Aorta (tissue), 5 donors: Measurements from ENCODE around the gene FBN1. TPM values are rescaled to one million over a fixed set of nuclear protein-coding genes. Genes with fewer than 3 reads are reported as not detected.

Experiments
- ATAC-seq: fragments of 200-7000 bp; cut with Tn5 transposase; one replicate; pipeline ENCODE4 v1.9.1; 2022; ENCODE audit warnings: moderate library complexity; ENCODE audit not compliant: low FRiP score
- DNase-seq, 2 donors: peaks; one replicate each; pipeline ENCODE4 v3.0.0-alpha.2; 2020
- H3K27ac ChIP-seq, 2 donors: one replicate each; pipeline ENCODE4 v1.5.1; 2013; ENCODE audit warnings: low read length in 2 of 2, mild to moderate bottlenecking in 2 of 2, moderate library complexity in 2 of 2, control low read depth in 1 of 2, inconsistent platforms in 1 of 2, low read depth in 1 of 2
- H3K27me3 ChIP-seq, 2 donors: one replicate each; pipeline ENCODE4 v1.6.1; 2013; ENCODE audit warnings: control low read depth in 1 of 2, low read length in 1 of 2, mild to moderate bottlenecking in 1 of 2, moderate library complexity in 1 of 2; ENCODE audit not compliant: insufficient read depth in 2 of 2, control insufficient read depth in 1 of 2
- H3K36me3 ChIP-seq, 2 donors: one replicate each; pipeline ENCODE4 v1.6.1; 2013; ENCODE audit warnings: control low read depth in 1 of 2, low read length in 1 of 2, mild to moderate bottlenecking in 1 of 2; ENCODE audit not compliant: insufficient read depth in 2 of 2, control insufficient read depth in 1 of 2
- H3K4me1 ChIP-seq, 2 donors: one replicate each; pipeline ENCODE4 v1.6.1; 2013; ENCODE audit warnings: low read length in 2 of 2, control low read depth in 1 of 2, mild to moderate bottlenecking in 1 of 2, moderate library complexity in 1 of 2; ENCODE audit not compliant: insufficient read depth in 2 of 2, control insufficient read depth in 1 of 2
- H3K4me3 ChIP-seq, 2 donors: one replicate each; pipeline ENCODE4 v1.5.1; 2013; ENCODE audit warnings: low read length in 2 of 2, control low read depth in 1 of 2, mild to moderate bottlenecking in 1 of 2
- H3K9me3 ChIP-seq: one replicate; pipeline ENCODE4 v1.6.1; 2013; ENCODE audit warnings: mild to moderate bottlenecking, low read length; ENCODE audit not compliant: control insufficient read depth
- WGBS, 2 donors: extraction: QIAGEN DNeasy Blood & Tissue Kit; methylation state at CpG; one replicate each; pipeline ENCODE4 v1.1.7; 2013; 5-methylcytosine and 5-hydroxymethylcytosine counted together
- intact Hi-C, 2 donors: fragments of 100-400 bp; cut with DNase I; formaldehyde crosslinking; loops; one replicate each; pipeline versions ENCODE4 v1.14.2 to v1.15.0; 2022
- polyA plus RNA-seq, 2 donors: library from polyadenylated mRNA; stranded (reverse); fragments of 200-250 nt; gene quantifications; one replicate each; pipeline ENCODE4 v1.2.3, GENCODE V29; 2013
- total RNA-seq, 2 donors: library from RNA; stranded (reverse); fragmentation: NEBNext Ultra II Directional; extraction: Animal tissue kit (Norgen Biotek cat#: 25700); gene quantifications; one replicate each; pipeline ENCODE4 v1.2.1, GENCODE V29; 2021
- donor health status: healthy with polysubstance abuse.
- donor health status: Bipolar disorder and iron deficiency.
- donor health status: DM: no; HTN: no; CAD: no.
- donor health status: DM: no; HTN: no; CAD: no.
- donor health status: DM: yes; HTN: yes; CAD: no.

The FBN1 gene
- total and polyA plus RNA-seq, 4 donors: 24.7 to 529 (median 141) TPM

DNA sequence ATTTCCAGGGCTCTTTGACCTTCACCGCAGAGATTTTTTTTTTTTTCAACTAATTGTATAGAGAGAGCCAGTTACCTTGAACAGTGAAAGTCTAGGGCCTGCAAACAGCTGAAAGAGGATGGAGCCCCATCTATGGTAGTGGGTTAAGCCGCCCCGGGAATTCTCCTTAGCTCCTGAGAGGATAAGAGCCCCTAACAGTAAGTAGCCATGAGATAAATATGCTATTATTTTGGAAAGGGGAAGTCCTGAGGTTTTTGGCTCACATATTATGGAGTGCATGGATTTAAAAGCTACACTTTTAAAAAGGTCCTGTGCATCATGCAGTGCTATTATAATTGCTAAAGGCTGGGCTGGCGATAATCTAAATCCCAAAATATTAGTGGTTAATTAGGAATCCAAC is 115.0 kb downstream of the FBN1 start:
- WGBS, 2 donors: 94 to 96% methylated on average over 4 of the region's 4 CpGs
- Histone ChIP-seq H3K27me3 (no peaks in the 10 kb centered on the region), H3K9me3 (no peaks in the 10 kb centered on the region), H3K4me1 (no peaks in the 10 kb centered on the region), H3K36me3 (no peaks in the 10 kb centered on the region), H3K4me3 (no peak overlapping the region), H3K27ac (no peak overlapping the region)
- ATAC-seq (no peak), DNase-seq (no peak)
- intact Hi-C loops: no loop called here

- no peak overlapping the region for H3K4me3 ChIP-seq
- H3K36me3 ChIP-seq: no peaks in the 10 kb centered on the region
- no peaks in the 10 kb centered on the region for H3K9me3 ChIP-seq
- no peak for ATAC-seq
- H3K27ac ChIP-seq: no peak overlapping the region
- H3K27me3 ChIP-seq: no peaks in the 10 kb centered on the region
- H3K4me1 ChIP-seq: no peaks in the 10 kb centered on the region
- intact Hi-C loops: no loop called here
- WGBS, 2 donors: 88 to 91% methylated on average over 4 of the region's 4 CpGs
- no peak for DNase-seq
These were observed 116.6 kb downstream of the FBN1 start for GRCh38 chr15:48528921-48529320.

- H3K36me3 ChIP-seq: no peaks in the 10 kb centered on the region
- 58 to 61% methylated on average over 2 of the region's 2 CpGs for WGBS, 2 donors
- H3K4me3 ChIP-seq: no peak overlapping the region
- H3K4me1 ChIP-seq: no peaks in the 10 kb centered on the region
- intact Hi-C loops: no loop called here
- H3K27ac ChIP-seq: no peak overlapping the region
- H3K9me3 ChIP-seq: no peaks in the 10 kb centered on the region
- no peak for ATAC-seq
- no peaks in the 10 kb centered on the region for H3K27me3 ChIP-seq
- no peak for DNase-seq
These were observed 118.0 kb downstream of the FBN1 start for GRCh38 chr15:48527517-48527916.

GRCh38 chr15:48522911-48523310 is 122.6 kb downstream of the FBN1 start:
- no peaks in the 10 kb centered on the region for H3K27me3 ChIP-seq
- ATAC-seq (no peak), DNase-seq (no peak)
- no peaks in the 10 kb centered on the region for H3K9me3 ChIP-seq
- H3K4me3 ChIP-seq: no peak overlapping the region
- H3K27ac ChIP-seq: no peak overlapping the region
- no peaks in the 10 kb centered on the region for H3K36me3 ChIP-seq
- intact Hi-C loops: no loop called here
- 66 to 67% methylated on average over 3 of the region's 3 CpGs for WGBS, 2 donors
- no peaks in the 10 kb centered on the region for H3K4me1 ChIP-seq

DNA sequence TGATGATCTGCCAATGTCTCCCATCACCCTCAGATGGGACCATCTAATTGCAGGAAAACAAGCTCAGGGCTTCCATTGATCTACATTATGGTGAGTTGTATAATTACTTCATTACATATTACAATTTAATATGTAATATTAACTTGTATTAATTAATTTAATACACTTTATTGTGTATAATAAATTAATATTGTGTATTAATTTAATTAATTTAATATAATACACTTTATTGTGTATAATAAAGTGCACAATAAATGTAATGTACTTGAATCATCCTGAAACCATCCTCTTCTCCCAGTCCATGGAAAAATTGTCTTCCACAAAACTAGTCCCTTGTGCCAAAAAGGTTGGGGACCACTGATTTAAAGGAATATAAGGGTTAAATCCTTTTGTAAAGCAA is 123.4 kb downstream of the FBN1 start:
- H3K4me1 ChIP-seq: no peaks in the 10 kb centered on the region
- DNase-seq (no peak), ATAC-seq (no peak)
- no peaks in the 10 kb centered on the region for H3K27me3 ChIP-seq
- H3K27ac ChIP-seq: no peak overlapping the region
- intact Hi-C loops: no loop called here
- H3K9me3 ChIP-seq: no peaks in the 10 kb centered on the region
- H3K36me3 ChIP-seq: peaks cover 0 to under 1% of the 10 kb centered on the region in 2 donors
- no peak overlapping the region for H3K4me3 ChIP-seq

GRCh38 chr15:48520376-48521155 is 124.9 kb downstream of the FBN1 start:
- H3K27me3 ChIP-seq: no peaks in the 10 kb centered on the region
- no peak overlapping the region for H3K4me3 ChIP-seq
- peaks cover 0 to 4% of the 10 kb centered on the region in 2 donors for H3K36me3 ChIP-seq
- DNase-seq (no peak), ATAC-seq (no peak)
- no peak overlapping the region for H3K27ac ChIP-seq
- intact Hi-C loops: no loop called here
- WGBS, 2 donors: 77 to 80% methylated on average over 15 of the region's 15 CpGs
- no peaks in the 10 kb centered on the region for H3K9me3 ChIP-seq
- H3K4me1 ChIP-seq: no peaks in the 10 kb centered on the region

- no peak for DNase-seq
- WGBS, 2 donors: 78 to 90% methylated on average over 3 of the region's 3 CpGs
These were observed 129.4 kb downstream of the FBN1 start for GRCh38 chr15:48516121-48516520.

DNA sequence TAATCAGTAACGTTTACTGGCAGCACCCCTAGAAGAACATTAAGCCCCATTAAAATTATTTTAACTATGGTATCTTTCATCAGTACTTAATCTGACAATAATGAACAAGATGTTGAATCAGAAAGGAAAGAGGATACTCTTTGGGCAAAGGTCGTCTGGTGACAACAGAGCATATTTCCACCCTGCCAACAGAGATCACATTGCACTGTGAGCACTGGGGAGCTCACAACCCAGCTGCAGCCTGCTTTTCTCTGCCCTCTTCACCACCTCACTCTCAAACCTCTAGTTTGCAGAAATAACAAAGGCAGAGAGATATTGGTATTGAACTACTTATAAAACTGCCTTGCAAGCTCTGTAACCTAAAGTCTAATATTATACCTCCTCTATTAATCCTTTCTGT is 130.0 kb downstream of the FBN1 start:
- Histone ChIP-seq H3K4me1 (peaks cover 0 to 4% of the 10 kb centered on the region in 2 donors), H3K36me3 (peaks cover 2 to 11% of the 10 kb centered on the region in 2 donors), H3K9me3 (no peaks in the 10 kb centered on the region), H3K4me3 (no peak overlapping the region), H3K27ac (no peak overlapping the region), H3K27me3 (no peaks in the 10 kb centered on the region)
- intact Hi-C loops: no loop called here
- DNase-seq (no peak), ATAC-seq (no peak)
- WGBS, 2 donors: 73 to 75% methylated on average over 2 of the region's 2 CpGs

More at GRCh38 chr15:48516121-48516520, 129.4 kb downstream of the FBN1 start:
- Histone ChIP-seq H3K27ac (no peak overlapping the region), H3K27me3 (no peaks in the 10 kb centered on the region), H3K9me3 (no peaks in the 10 kb centered on the region), H3K36me3 (peaks cover 2 to 11% of the 10 kb centered on the region in 2 donors), H3K4me3 (no peak overlapping the region), H3K4me1 (peaks cover 0 to 2% of the 10 kb centered on the region in 2 donors)
- no peak for ATAC-seq
- intact Hi-C loops: no loop called here

GRCh38 chr15:48514103-48514816 is 131.2 kb downstream of the FBN1 start:
- WGBS, 2 donors: 98 to 99% methylated on average over 2 of the region's 2 CpGs
- no peak overlapping the region for H3K4me3 ChIP-seq
- peaks cover 2 to 11% of the 10 kb centered on the region in 2 donors for H3K36me3 ChIP-seq
- intact Hi-C loops: no loop called here
- DNase-seq (no peak), ATAC-seq (no peak)
- H3K9me3 ChIP-seq: no peaks in the 10 kb centered on the region
- H3K4me1 ChIP-seq: peaks cover 0 to 4% of the 10 kb centered on the region in 2 donors
- no peak overlapping the region for H3K27ac ChIP-seq
- H3K27me3 ChIP-seq: no peaks in the 10 kb centered on the region
